BJ (cell line): ENCODE results near the gene PRKAA1. TPM values are rescaled to one million over a fixed set of nuclear protein-coding genes. Genes with fewer than 3 reads are reported as not detected.

Source experiments
- CTCF ChIA-PET: fragments of 350-600 bp; formaldehyde crosslinking; extraction: SDS; loops from one replicate; lab custom pipeline; 2021; ENCODE audit warnings: antibody characterized with exemption, inconsistent platforms; lab: Yijun Ruan, JAX
- POLR2A ChIA-PET: fragments of 300-600 bp; sonication (Branson Sonifier 250); formaldehyde crosslinking; extraction: SDS; loops from one replicate; lab custom pipeline; 2021; ENCODE audit warnings: antibody characterized with exemption; lab: Charles Lee
- DNase-seq: peaks from one replicate; pipeline ENCODE4 v3.0.0-alpha.2; 2011; ENCODE audit warnings: low read depth
- H3K27me3 ChIP-seq: 2 replicates; pipeline ENCODE4 v1.6.0; 2011; ENCODE audit warnings: low read length; ENCODE audit not compliant: control insufficient read depth, insufficient read depth
- H3K36me3 ChIP-seq: 2 replicates; pipeline ENCODE4 v1.5.1; 2011; ENCODE audit warnings: low read length; ENCODE audit not compliant: control insufficient read depth, insufficient read depth
- H3K4me3 ChIP-seq: 2 replicates; pipeline ENCODE4 v1.5.1; 2011; ENCODE audit warnings: low read depth, mild to moderate bottlenecking, control low read depth, low read length
- polyA plus RNA-seq: library from polyadenylated mRNA; depleted of rRNA; stranded (reverse); fragments of >200 nt; gene quantifications from 2 replicates; pipeline ENCODE4 v1.2.3, GENCODE V29; 2011
- TF ChIP-seq, protein P1 (sequence below): IDR thresholded peaks from 2 replicates; pipeline ENCODE4 v1.5.1; 2011; ENCODE audit warnings: low read depth, mild to moderate bottlenecking, control low read depth, inconsistent platforms, low read length, moderate library complexity; ENCODE audit not compliant: insufficient read depth

Gene PRKAA1
- polyA plus RNA-seq, 1 experiment = 28.9 TPM

- Histone ChIP-seq H3K27me3 (no peaks in the 10 kb centered on the region), H3K4me3 (no peak overlapping the region), H3K36me3 (peaks cover 4% of the 10 kb centered on the region)
- no peak for DNase-seq
- CTCF ChIA-PET = interaction anchor here (1.2 kb wide), 1 partner anchor 9 kb away, joined by 3 read pairs; no protein-coding TSS in a partner anchor
- TF ChIP-seq, protein P1, sequence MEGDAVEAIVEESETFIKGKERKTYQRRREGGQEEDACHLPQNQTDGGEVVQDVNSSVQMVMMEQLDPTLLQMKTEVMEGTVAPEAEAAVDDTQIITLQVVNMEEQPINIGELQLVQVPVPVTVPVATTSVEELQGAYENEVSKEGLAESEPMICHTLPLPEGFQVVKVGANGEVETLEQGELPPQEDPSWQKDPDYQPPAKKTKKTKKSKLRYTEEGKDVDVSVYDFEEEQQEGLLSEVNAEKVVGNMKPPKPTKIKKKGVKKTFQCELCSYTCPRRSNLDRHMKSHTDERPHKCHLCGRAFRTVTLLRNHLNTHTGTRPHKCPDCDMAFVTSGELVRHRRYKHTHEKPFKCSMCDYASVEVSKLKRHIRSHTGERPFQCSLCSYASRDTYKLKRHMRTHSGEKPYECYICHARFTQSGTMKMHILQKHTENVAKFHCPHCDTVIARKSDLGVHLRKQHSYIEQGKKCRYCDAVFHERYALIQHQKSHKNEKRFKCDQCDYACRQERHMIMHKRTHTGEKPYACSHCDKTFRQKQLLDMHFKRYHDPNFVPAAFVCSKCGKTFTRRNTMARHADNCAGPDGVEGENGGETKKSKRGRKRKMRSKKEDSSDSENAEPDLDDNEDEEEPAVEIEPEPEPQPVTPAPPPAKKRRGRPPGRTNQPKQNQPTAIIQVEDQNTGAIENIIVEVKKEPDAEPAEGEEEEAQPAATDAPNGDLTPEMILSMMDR = no peak
- POLR2A ChIA-PET = no interaction called here
Observed at GRCh38 chr5:40770764-40771163, 27.4 kb downstream of the PRKAA1 start.

GRCh38 chr5:40762705-40763104, 35.5 kb downstream of the PRKAA1 start:
- Histone ChIP-seq H3K27me3 (no peaks in the 10 kb centered on the region), H3K36me3 (peaks cover 1% of the 10 kb centered on the region; the same call in 1 of the 2 replicates), H3K4me3 (no peak overlapping the region)
- ChIA-PET POLR2A (no interaction called here), CTCF (no interaction called here)
- DNase-seq = no peak
- TF ChIP-seq, protein P1 = no peak

- TF ChIP-seq, protein P1 = no peak
- Histone ChIP-seq H3K36me3 (no peaks in the 10 kb centered on the region), H3K27me3 (no peaks in the 10 kb centered on the region), H3K4me3 (no peak overlapping the region)
- ChIA-PET POLR2A (interaction anchor here (0.6 kb wide), 1 partner anchor 73 kb away, joined by 3 read pairs; no protein-coding TSS in a partner anchor), CTCF (no interaction called here)
- DNase-seq = no peak
Observed at GRCh38 chr5:40757400-40757799, 40.8 kb downstream of the PRKAA1 start.

DNA sequence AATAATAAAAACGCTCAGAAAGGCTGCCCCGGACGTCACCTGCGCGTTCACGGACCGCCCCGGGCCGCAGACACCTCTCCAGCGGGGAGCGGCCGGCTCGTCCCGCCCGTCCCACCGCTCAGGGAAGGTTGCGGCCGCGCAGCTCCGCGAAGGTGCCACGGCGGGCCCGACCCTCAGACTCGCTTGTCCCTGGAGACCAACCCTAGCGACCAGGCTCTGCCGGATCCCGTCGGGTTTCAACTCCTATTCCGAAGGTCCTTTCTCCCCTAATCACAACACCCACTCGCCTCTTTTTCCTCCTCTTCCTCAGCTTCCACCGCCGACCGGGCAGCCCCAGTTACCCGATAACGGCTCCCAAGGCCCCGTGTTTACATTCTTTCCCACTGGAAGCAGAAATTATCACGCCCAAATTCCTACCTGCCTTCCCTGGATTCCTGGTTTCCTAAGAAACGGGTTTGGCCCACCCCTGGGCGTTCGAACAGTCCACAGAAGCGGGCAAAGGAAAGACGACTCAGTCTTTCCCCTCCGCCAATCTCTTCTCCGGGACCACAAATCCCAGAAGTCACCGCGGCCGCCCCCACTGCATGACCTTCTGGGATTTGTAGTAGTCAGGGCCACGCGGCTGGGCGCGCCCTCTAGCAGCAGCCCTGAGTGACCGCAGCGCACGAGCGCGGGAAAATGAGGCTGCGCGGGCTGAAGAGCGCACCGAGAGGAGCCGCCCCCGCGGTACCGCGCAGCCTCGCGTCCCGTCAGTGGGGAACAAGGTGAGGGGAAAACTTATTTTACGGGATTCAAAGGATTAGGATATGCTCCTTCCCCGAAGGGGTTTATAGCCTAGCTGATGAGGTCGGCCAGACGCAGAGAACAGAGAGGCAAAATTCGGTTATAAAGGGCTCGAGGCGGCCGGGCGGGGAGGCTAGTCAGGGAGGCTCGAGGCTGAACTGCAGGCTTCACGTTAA, 42.5 kb downstream of the PRKAA1 start, which contains the start of gene TTC33:
Gene TTC33, minus strand, starts transcription at position 555 of the 959 bp plus-strand sequence. CDS start 8,943 bp downstream, outside the sequence.
- DNase-seq = peak; percentile 57
- ChIA-PET POLR2A (no interaction called here), CTCF (interaction anchor here (0.6 to 1.4 kb wide), 6 partner anchors 13 to 1172 kb away, joined by 3 to 4 read pairs (median 3); partner anchors contain the start of gene PRKAA1)
- no peaks in the 10 kb centered on the region for H3K36me3 ChIP-seq
- no peaks in the 10 kb centered on the region for H3K27me3 ChIP-seq
- H3K4me3 ChIP-seq = peak within 1 kb of the TSS; percentile 93
- TF ChIP-seq, protein P1 = peak; percentile 84

DNA sequence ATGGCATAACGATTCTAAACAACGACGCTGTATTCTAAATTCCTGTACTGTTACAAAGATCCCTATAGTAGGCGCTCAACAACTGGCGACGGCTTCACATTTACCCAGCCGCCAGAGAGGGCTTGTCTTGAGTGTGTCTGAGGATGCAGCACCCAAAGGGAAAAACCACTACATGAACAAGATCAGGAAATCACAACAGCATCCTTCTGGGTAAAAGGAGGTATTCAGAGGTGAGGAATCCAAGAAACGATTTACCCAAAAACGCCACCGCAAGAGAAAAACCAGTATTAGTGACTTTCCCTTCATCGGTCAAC, 43.1 kb downstream of the PRKAA1 start:
- TF ChIP-seq, protein P1 = peak; percentile 82
- CTCF ChIA-PET = interaction anchor here (0.6 to 1.4 kb wide), 6 partner anchors 9 to 1171 kb away, joined by 3 to 4 read pairs (median 3); partner anchors contain the start of gene PRKAA1
- Histone ChIP-seq H3K36me3 (no peaks in the 10 kb centered on the region), H3K4me3 (peak overlapping the region; percentile 93), H3K27me3 (no peaks in the 10 kb centered on the region)
- DNase-seq = no peak
- POLR2A ChIA-PET = no interaction called here
